Coronary artery (tissue), 2 donors: ENCODE measurements around the gene HUNK.

Experiments
- DNase-seq: peaks from one replicate; pipeline ENCODE4 v3.0.0-alpha.2; 2017; ENCODE audit warnings: low spot score
- H3K27ac ChIP-seq, 2 donors: fragments of 200-600 bp; sonication (generic); one replicate each; pipeline ENCODE4 v1.5.1; 2016 to 2019
- H3K4me3 ChIP-seq: fragments of 200-600 bp; sonication (generic); 2 replicates; pipeline ENCODE4 v1.5.1; 2016; ENCODE audit warnings: mild to moderate bottlenecking, moderate library complexity
- CTCF ChIP-seq: fragments of 200-600 bp; sonication (generic); IDR thresholded peaks from one replicate; pipeline ENCODE4 v1.5.1; 2019; ENCODE audit warnings: antibody characterized with exemption

Gene HUNK

GRCh38 chr21:31902438-31902837, 29.6 kb downstream of the HUNK start:
- H3K4me3 ChIP-seq, result no peak overlapping the region
- TF ChIP-seq CTCF, result no peak
- no peak for DNase-seq
- no peak overlapping the region for H3K27ac ChIP-seq

GRCh38 chr21:31903896-31904295, 31.1 kb downstream of the HUNK start:
- no peak for TF ChIP-seq CTCF
- H3K4me3 ChIP-seq, result no peak overlapping the region
- no peak for DNase-seq
- H3K27ac ChIP-seq, result no peak overlapping the region

- no peak for TF ChIP-seq CTCF
- H3K27ac ChIP-seq, result no peak overlapping the region
- no peak overlapping the region for H3K4me3 ChIP-seq
- DNase-seq, result no peak
These were observed 33.0 kb downstream of the HUNK start for GRCh38 chr21:31905503-31906451.

GRCh38 chr21:31908106-31909031, 35.5 kb downstream of the HUNK start:
- H3K27ac ChIP-seq, result no peak overlapping the region
- TF ChIP-seq CTCF, result no peak
- no peak overlapping the region for H3K4me3 ChIP-seq
- no peak for DNase-seq

GRCh38 chr21:31909153-31910073, 36.6 kb downstream of the HUNK start:
- TF ChIP-seq CTCF, result no peak
- Histone ChIP-seq H3K27ac (no peak overlapping the region), H3K4me3 (no peak overlapping the region)
- no peak for DNase-seq

GRCh38 chr21:31910074-31910470, 37.3 kb downstream of the HUNK start:
- DNase-seq, result no peak
- no peak overlapping the region for H3K27ac ChIP-seq
- H3K4me3 ChIP-seq, result no peak overlapping the region
- no peak for TF ChIP-seq CTCF
